ENCODE measurements around the gene ABHD13. TPM values are rescaled to one million over a fixed set of nuclear protein-coding genes. Genes with fewer than 3 reads are reported as not detected.

The ABHD13 gene
- 9.4 and 11.9 TPM in 2 replicates for total RNA-seq

GRCh38 chr13:108218044-108218974 lies at the start of gene ABHD13:
ABHD13 (plus strand) TSS chr13:108218392; CDS start chr13:108229219, 10,827 bp downstream.

GRCh38 chr13:108215436-108215835 lies 2.8 kb upstream of the ABHD13 start, which contains the start of gene LIG4:
LIG4 (minus strand) TSS chr13:108215536; CDS start chr13:108211268, 4,268 bp downstream.

DNA sequence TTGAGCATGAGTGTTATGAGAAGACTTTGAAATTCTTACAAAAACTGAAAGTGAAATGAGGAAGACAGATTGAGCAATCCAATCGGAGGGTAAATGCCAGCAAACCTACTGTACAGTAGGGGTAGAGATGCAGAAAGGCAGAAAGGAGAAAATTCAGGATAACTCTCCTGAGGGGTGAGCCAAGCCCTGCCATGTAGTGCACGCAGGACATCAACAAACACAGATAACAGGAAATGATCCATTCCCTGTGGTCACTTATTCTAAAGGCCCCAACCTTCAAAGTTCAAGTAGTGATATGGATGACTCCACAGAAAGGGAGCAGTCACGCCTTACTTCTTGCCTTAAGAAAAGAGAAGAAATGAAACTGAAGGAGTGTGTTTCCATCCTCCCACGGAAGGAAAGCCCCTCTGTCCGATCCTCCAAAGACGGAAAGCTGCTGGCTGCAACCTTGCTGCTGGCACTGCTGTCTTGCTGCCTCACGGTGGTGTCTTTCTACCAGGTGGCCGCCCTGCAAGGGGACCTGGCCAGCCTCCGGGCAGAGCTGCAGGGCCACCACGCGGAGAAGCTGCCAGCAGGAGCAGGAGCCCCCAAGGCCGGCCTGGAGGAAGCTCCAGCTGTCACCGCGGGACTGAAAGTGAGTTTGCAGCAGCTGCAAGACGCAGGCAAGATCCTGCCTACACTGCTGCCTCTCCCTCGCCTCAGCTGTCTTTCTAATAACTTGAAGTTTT lies 51.6 kb downstream of the ABHD13 start, which contains the start of gene TNFSF13B:
TNFSF13B (plus strand) TSS at position 118 of the 728 bp plus-strand sequence; CDS start at position 296, 178 bp downstream.

Other genes with a start within 250 kb of the ABHD13 start
- gene LIG4, start 2.9 kb upstream of the ABHD13 start, total RNA-seq = 14.9 and 16.7 TPM in 2 replicates
- 0.32 and 0.61 TPM in 2 replicates for gene TNFSF13B, start 51.3 kb downstream of the ABHD13 start, total RNA-seq